SK-N-SH (cell line): Measurements from ENCODE around the gene SEPTIN2. TPM values are rescaled to one million over a fixed set of nuclear protein-coding genes. Genes with fewer than 3 reads are reported as not detected.
"Not testable (repeated sequence)": the region's sequence is repeated elsewhere in the genome, so short reads cannot be mapped to it uniquely, and the experiment has no call there.

Experiments
- CTCF ChIA-PET: fragments of 300-600, 350-600 bp; formaldehyde crosslinking; extraction: SDS; loops from one replicate; lab custom pipeline; 2021; lab: Yijun Ruan, JAX
- POLR2A ChIA-PET: fragments of 350-600 bp; sonication (Branson Sonifier 250); formaldehyde crosslinking; extraction: SDS; loops from one replicate; lab custom pipeline; 2020; ENCODE audit warnings: antibody characterized with exemption, inconsistent platforms; lab: Yijun Ruan, JAX
- DNase-seq: peaks from one replicate; pipeline ENCODE4 v3.0.0; 2012
- H2AFZ ChIP-seq: fragments of 200-600 bp; sonication (generic); 2 replicates; pipeline ENCODE4 v1.8.1; 2016; ENCODE audit warnings: antibody characterized with exemption, mild to moderate bottlenecking, low read depth
- H3F3A ChIP-seq: fragments of 200-600 bp; sonication (generic); replicated peaks from 2 replicates; pipeline ENCODE3; 2016; ENCODE audit warnings: antibody characterized with exemption, mild to moderate bottlenecking; ENCODE audit not compliant: insufficient read depth
- H3K27ac ChIP-seq, 2 experiments: fragments of 200-500 bp in 1 of 2; fragments of 200-600 bp in 1 of 2; sonication (Bioruptor generic) in 1 of 2; sonication (generic), shearing (Covaris generic) in 1 of 2; 2 replicates each; pipeline versions ENCODE4 v1.5.1 to v1.6.1; 2014 to 2016; ENCODE audit warnings: low read depth in 2 of 2, inconsistent platforms in 1 of 2, low read length in 1 of 2, mild to moderate bottlenecking in 1 of 2, mixed read lengths in 1 of 2
- H3K27me3 ChIP-seq: fragments of 200-600 bp; sonication (generic), shearing (Covaris generic); 2 replicates; pipeline ENCODE4 v1.6.1; 2016; ENCODE audit warnings: mixed run types; ENCODE audit not compliant: insufficient read depth
- H3K36me3 ChIP-seq, 2 experiments: fragments of 200-500 bp in 1 of 2; fragments of 200-600 bp in 1 of 2; sonication (Bioruptor generic) in 1 of 2; sonication (generic) in 1 of 2; replicated peaks in 1 of 2; 2 replicates each; pipeline versions ENCODE3 to v1.5.1; 2014 to 2016; ENCODE audit warnings: low read length in 1 of 2, mild to moderate bottlenecking in 1 of 2; ENCODE audit not compliant: insufficient read depth in 2 of 2, control insufficient read depth in 1 of 2
- H3K4me1 ChIP-seq, 2 experiments: fragments of 200-500 bp in 1 of 2; fragments of 200-600 bp in 1 of 2; sonication (Bioruptor generic) in 1 of 2; sonication (generic), shearing (Covaris generic) in 1 of 2; 2 replicates each; pipeline versions ENCODE4 v1.5.1 to v1.6.1; 2014 to 2016; ENCODE audit warnings: low read depth in 1 of 2, low read length in 1 of 2, mixed run types in 1 of 2; ENCODE audit not compliant: insufficient read depth in 2 of 2, control insufficient read depth in 1 of 2
- H3K4me2 ChIP-seq: fragments of 200-600 bp; sonication (generic), shearing (Covaris generic); 2 replicates; pipeline ENCODE4 v1.6.1; 2017; ENCODE audit warnings: mixed run types
- H3K4me3 ChIP-seq, 2 experiments: fragments of 200-500 bp in 1 of 2; fragments of 200-600 bp in 1 of 2; sonication (Bioruptor generic) in 1 of 2; sonication (generic), shearing (Covaris generic) in 1 of 2; 2 replicates each; pipeline versions ENCODE4 v1.5.1 to v1.8.1; 2014 to 2016; ENCODE audit warnings: low read depth in 2 of 2, inconsistent platforms in 1 of 2, low read length in 1 of 2, mild to moderate bottlenecking in 1 of 2, mixed read lengths in 1 of 2, moderate library complexity in 1 of 2
- H3K79me2 ChIP-seq: fragments of 200-600 bp; sonication (generic); 2 replicates; pipeline ENCODE4 v1.8.1; 2017; ENCODE audit warnings: mild to moderate bottlenecking; ENCODE audit not compliant: insufficient read depth
- H3K9ac ChIP-seq: fragments of 200-600 bp; sonication (generic); 2 replicates; pipeline ENCODE4 v1.6.1; 2017; ENCODE audit warnings: mixed run types
- H3K9me2 ChIP-seq: fragments of 200-600 bp; sonication (generic); 2 replicates; pipeline ENCODE4 v1.6.1; 2017; ENCODE audit warnings: mixed run types
- H3K9me3 ChIP-seq: fragments of 200-600 bp; sonication (generic); 2 replicates; pipeline ENCODE4 v1.6.1; 2017; ENCODE audit warnings: mixed run types, mild to moderate bottlenecking, moderate library complexity
- H4K20me1 ChIP-seq: fragments of 200-600 bp; sonication (generic); 2 replicates; pipeline ENCODE4 v1.6.1; 2017; ENCODE audit warnings: mild to moderate bottlenecking, mixed run types; ENCODE audit not compliant: insufficient read depth
- FOXM1 ChIP-seq: IDR thresholded peaks from 2 replicates; pipeline ENCODE4 v1.4.0; 2012; ENCODE audit warnings: low read depth, mild to moderate bottlenecking
- GABPA ChIP-seq: IDR thresholded peaks from 2 replicates; pipeline ENCODE4 v1.4.0; 2012; ENCODE audit warnings: low read depth, mild to moderate bottlenecking
- JUND ChIP-seq: IDR thresholded peaks from 2 replicates; pipeline ENCODE4 v1.4.0; 2012
- NFIC ChIP-seq: IDR thresholded peaks from 2 replicates; pipeline ENCODE4 v1.4.0; 2012; ENCODE audit warnings: borderline replicate concordance
- NRF1 ChIP-seq: IDR thresholded peaks from 2 replicates; pipeline ENCODE4 v1.6.1; 2012; ENCODE audit warnings: low read depth, mild to moderate bottlenecking, low read length
- RAD21 ChIP-seq: IDR thresholded peaks from 2 replicates; pipeline ENCODE4 v1.6.1; 2012; ENCODE audit warnings: mild to moderate bottlenecking, low read length
- SIN3A ChIP-seq: IDR thresholded peaks from 2 replicates; pipeline ENCODE4 v1.6.1; 2012; ENCODE audit warnings: low read depth, mild to moderate bottlenecking, low read length, moderate library complexity, borderline replicate concordance
- SMC3 ChIP-seq: IDR thresholded peaks from 2 replicates; pipeline ENCODE4 v1.6.1; 2012; ENCODE audit warnings: low read depth, low read length, improper control_type of control experiment
- TAF1 ChIP-seq: IDR thresholded peaks from 2 replicates; pipeline ENCODE4 v1.6.1; 2012; ENCODE audit warnings: low read depth, mild to moderate bottlenecking, low read length, moderate library complexity, borderline replicate concordance
- TCF12 ChIP-seq: IDR thresholded peaks from 2 replicates; pipeline ENCODE4 v1.4.0; 2012
- WGBS: methylation state at CpG from one replicate; pipeline ENCODE4 v1.1.6; 2017; ENCODE audit warnings: low lambda C conversion rate; 5-methylcytosine and 5-hydroxymethylcytosine counted together
- polyA plus RNA-seq, 3 experiments: library from polyadenylated mRNA; depleted of rRNA; stranded (reverse); fragments of >200 nt; gene quantifications; 2 replicates each; pipeline ENCODE4 v1.2.3, GENCODE V29; 2012
- TF ChIP-seq, protein P1 (sequence below): fragments of 200-600 bp; sonication (generic); IDR thresholded peaks from 2 replicates; pipeline ENCODE4 v1.6.1; 2017; ENCODE audit warnings: antibody characterized with exemption, mild to moderate bottlenecking, moderate library complexity

The SEPTIN2 gene
- polyA plus RNA-seq, 1 of the 3 experiments (the other 2 are of a cell fraction) = 226 TPM

DNA sequence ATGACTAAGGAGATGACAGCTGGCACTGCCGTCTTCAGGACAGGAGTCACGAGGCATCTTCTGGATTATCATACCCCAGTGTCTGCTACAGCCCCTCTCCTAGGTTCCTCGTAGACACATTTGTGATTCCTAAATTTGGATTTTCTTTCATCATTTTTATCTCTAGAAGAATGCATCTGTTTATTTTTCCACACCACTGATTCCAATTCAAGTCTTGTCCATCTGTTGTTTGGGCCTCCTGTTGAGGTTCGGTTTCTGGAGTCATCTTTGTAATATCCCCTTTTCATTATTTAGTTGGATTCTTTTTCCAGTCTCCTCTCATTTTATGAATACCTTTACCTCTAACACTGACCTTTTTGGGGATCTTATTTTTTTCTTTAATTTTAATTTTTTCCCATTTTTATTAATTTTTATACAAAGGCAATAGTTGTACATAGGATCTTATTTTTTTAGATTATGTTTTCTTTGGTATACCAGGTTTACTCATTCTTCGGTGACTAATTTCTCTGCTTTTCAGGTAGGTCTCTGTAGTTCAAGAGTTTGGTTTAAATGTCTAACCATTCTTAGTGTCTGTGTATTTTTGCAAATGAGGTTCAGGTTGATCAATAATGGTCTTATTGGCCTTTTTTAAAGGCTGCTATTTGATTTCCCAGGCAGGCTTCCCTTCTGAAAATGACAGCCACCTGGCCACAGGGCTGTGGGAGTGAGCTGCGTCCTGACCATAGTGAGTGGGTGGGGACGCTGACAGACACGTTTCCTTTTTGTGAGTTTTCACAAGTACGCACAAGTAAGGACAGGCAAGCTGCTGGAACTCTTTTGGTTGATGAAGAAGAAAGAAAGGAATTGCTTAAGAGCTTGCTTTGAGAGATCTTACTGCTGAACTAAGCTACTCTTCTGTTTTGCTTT, 74.8 kb downstream of the SEPTIN2 start:
- ChIA-PET CTCF (interaction anchor here (2.0 kb wide), 1 partner anchor 539 kb away, joined by 6 read pairs; no protein-coding TSS in a partner anchor), POLR2A (no interaction called here)
- H3K9ac ChIP-seq = no peak overlapping the region
- 96% methylated on average over 9 of the region's 9 CpGs for WGBS
- peaks cover 0 to 16% of the 10 kb centered on the region in 2 experiments for H3K36me3 ChIP-seq
- H3K9me3 ChIP-seq = no peaks in the 10 kb centered on the region
- no peak overlapping the region for H2AFZ ChIP-seq
- no peak for DNase-seq
- H3K9me2 ChIP-seq = no peaks in the 10 kb centered on the region
- no peaks in the 10 kb centered on the region for H4K20me1 ChIP-seq
- H3K27me3 ChIP-seq = no peaks in the 10 kb centered on the region
- H3K79me2 ChIP-seq = peaks cover 15% of the 10 kb centered on the region
- H3K27ac ChIP-seq = no peak overlapping the region
- peaks cover 0 to 3% of the 10 kb centered on the region in 2 experiments; a peak in 1 of 4 replicates for H3K4me1 ChIP-seq
- H3K4me2 ChIP-seq = no peak overlapping the region
- H3F3A ChIP-seq = no peaks in the 10 kb centered on the region
- H3K4me3 ChIP-seq = no peak overlapping the region
- TF ChIP-seq GABPA (no peak), JUND (no peak), FOXM1 (no peak), SMC3 (no peak), NRF1 (no peak), SIN3A (no peak), TCF12 (no peak), NFIC (no peak)
- TF ChIP-seq, protein P1, sequence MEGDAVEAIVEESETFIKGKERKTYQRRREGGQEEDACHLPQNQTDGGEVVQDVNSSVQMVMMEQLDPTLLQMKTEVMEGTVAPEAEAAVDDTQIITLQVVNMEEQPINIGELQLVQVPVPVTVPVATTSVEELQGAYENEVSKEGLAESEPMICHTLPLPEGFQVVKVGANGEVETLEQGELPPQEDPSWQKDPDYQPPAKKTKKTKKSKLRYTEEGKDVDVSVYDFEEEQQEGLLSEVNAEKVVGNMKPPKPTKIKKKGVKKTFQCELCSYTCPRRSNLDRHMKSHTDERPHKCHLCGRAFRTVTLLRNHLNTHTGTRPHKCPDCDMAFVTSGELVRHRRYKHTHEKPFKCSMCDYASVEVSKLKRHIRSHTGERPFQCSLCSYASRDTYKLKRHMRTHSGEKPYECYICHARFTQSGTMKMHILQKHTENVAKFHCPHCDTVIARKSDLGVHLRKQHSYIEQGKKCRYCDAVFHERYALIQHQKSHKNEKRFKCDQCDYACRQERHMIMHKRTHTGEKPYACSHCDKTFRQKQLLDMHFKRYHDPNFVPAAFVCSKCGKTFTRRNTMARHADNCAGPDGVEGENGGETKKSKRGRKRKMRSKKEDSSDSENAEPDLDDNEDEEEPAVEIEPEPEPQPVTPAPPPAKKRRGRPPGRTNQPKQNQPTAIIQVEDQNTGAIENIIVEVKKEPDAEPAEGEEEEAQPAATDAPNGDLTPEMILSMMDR = no peak

DNA sequence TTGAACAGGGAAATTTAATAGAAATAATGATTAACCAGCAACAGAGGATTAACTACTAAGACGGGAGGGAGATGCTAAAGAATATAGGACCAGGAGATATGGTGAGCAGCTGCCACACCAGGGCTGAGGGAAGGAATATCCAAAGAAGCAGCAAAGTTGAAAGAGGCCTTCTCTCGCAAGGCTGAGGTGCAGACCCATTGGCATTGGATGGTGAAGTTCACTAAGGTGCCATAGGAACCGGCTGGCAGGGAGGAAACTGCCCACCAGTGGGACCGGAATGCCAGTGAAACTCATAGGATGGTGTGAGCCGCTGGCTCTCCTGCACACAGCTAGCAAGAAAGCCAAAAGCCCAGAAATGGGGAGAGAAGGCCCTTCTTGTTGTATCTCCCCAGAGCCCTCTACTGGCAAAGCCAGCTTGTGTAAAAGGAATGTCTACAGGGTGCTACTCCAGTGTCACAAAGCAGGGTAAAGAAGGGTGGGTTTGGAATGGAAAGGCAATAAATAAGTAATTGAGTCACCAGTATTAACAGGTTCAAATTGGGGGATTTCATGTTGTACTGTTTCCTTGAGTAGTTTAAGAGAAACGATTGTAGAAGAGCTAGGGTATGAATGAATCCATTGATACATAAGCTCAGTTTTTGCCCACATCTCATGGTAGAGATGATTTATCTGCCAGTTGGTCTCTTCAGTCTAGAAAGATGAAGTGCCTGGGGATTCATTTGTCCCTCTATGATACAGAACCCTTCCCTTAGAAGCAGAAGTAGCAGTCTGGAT, 76.4 kb downstream of the SEPTIN2 start:
- Histone ChIP-seq H2AFZ (no peak overlapping the region), H3K79me2 (peaks cover 7% of the 10 kb centered on the region; the same call in 1 of the 2 replicates), H3K36me3 (peaks cover 0 to 12% of the 10 kb centered on the region in 2 experiments), H3K27me3 (no peaks in the 10 kb centered on the region), H3K4me3 (no peak overlapping the region), H3K9ac (no peak overlapping the region), H3K27ac (no peak overlapping the region), H3K9me3 (no peaks in the 10 kb centered on the region), H3F3A (no peaks in the 10 kb centered on the region), H3K4me1 (no peaks in the 10 kb centered on the region), H3K4me2 (no peak overlapping the region), H4K20me1 (no peaks in the 10 kb centered on the region), H3K9me2 (no peaks in the 10 kb centered on the region)
- POLR2A ChIA-PET = no interaction called here
- TF ChIP-seq TAF1 = no peak
- peak; percentile 52 for TF ChIP-seq RAD21
- no peak for TF ChIP-seq TCF12
- TF ChIP-seq, protein P1 = peak; percentile 31
- peak; percentile 14; the same call in 1 of the 2 replicates for TF ChIP-seq SMC3
- DNase-seq = peak; percentile 17
- 94% methylated on average over 6 of the region's 6 CpGs for WGBS
- CTCF ChIA-PET = interaction anchor here (0.7 to 2.0 kb wide), 8 partner anchors 8 to 541 kb away, joined by 3 to 6 read pairs (median 3); no protein-coding TSS in a partner anchor

DNA sequence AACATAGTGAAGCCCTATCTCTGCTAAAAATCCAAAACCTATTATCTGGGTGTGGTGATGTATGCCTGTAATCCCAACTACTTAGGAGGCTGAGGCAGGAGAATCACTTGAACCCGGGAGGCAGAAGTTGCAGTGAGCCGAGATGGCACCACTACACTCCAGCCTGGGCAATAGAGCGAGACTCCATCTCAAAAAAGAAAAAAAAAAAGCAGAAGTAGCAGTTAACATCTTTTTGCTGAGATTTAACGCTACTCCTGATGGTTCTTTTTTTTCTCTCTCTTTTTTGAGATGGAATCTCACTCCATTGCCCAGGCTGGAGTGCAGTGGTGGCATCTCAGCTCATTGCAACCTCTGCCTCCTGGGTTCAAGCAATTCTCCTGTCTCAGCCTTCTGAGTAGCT, 77.0 kb downstream of the SEPTIN2 start:
- H3F3A ChIP-seq, H3K9me3 ChIP-seq, POLR2A ChIA-PET, H3K9ac ChIP-seq, H3K79me2 ChIP-seq, H3K4me3 ChIP-seq, H3K4me1 ChIP-seq, H4K20me1 ChIP-seq, H2AFZ ChIP-seq, H3K27me3 ChIP-seq, H3K4me2 ChIP-seq, H3K9me2 ChIP-seq, H3K27ac ChIP-seq, DNase-seq: not testable (repeated sequence)
- CTCF ChIA-PET = interaction anchor here (0.7 to 2.0 kb wide), 5 partner anchors 9 to 541 kb away, joined by 3 to 6 read pairs (median 3); no protein-coding TSS in a partner anchor
- H3K36me3 ChIP-seq = peaks cover 0 to 11% of the 10 kb centered on the region in 2 experiments
- 92% methylated on average over 4 of the region's 4 CpGs for WGBS
